Measurements from ENCODE around the gene ELL.

ELL gene

DNA sequence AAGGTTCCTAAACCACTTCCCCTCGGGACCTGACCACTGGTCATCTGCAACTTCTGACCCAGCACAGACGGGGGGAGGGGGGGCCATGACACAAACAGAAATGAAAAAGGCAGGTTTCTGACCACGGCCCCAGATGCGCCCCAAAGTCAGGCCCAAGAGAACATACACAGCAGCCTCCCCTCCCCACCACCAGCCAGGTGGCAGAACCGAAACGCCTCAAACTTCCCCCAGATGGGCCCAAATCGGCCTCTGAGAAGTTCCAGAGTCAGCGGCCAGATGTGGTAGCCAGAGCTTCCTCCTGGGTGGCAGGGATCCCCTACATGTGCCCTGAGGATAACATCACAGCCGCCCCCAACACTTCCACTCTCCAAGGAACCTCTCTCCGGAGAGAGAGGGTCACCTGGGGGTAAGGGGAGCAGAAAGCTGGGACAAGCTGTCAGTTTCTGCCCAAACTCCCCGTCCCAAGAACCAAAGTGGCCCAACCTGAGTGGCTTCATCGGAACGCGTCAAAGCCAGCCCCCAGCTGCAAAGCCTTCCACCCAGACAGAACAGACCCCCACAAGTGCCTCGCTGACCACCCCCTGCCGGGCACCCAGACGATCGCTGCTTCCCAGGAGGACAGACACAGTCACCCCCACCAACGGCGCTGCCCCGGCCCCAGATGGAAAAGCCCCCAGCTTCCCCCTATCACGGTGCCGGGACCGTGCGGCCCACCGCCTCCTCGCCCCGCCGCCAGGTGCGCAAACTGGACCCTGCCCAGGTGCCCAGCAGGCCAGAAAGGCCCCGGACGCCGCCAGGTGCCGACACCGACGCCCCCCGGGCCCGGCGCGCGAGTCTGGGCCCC lies 800 bp downstream of the ELL start:
- FAIRE-seq (no peak), DNase-seq (ENCODE audit: insufficient read length, low spot score) (no peak)
- TF ChIP-seq POLR2A (IDR thresholded peaks at IDR 0.05; ENCODE audit: low read depth, low read length): no peak

DNA sequence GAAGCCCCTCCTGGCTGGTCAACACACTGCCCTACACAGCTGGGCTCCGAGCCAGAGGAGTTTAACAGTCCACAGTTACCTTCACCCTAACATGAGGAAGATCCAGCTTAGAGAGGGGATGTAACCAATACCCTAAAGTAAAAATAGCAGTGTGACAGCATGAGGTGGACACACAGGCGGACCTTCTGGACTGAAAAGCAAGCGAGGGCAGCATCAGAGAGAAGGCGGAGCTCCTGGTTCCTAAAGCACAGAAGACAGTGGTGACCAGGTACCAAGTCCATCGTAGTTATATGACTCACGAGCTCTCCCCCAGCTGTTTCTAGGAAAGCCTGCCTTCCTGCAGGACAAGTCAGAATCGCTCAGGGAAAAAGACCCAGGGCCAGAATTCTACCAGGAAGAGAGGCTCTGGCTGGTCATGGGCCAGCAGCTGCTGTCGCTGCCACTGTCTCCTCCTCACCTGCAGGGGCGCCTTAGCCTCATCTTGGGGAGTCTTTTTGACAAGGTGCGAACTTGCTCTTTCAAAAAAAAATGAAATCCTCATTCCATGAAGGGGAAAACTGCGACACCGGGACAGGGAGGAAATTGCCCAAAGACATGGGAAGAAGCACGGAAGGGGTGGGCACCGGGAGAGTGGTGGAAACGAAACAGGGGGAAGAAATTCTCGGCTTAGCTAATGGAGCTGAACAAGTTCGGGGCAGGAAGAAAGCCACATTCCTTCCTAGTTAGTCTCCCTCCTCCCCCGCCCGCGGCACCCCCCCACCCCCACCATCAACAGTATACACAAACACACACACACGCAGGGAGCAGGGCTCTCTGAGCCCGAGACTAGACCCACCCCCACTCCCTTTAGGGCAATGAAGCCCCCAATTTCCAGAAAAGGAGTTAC lies 1.7 kb downstream of the ELL start:
- no peak for TF ChIP-seq POLR2A (IDR thresholded peaks at IDR 0.05; ENCODE audit: low read depth, low read length)
- no peak for FAIRE-seq
- DNase-seq (ENCODE audit: insufficient read length, low spot score): peak; percentile 63

GRCh38 chr19:18518639-18519038 lies 3.2 kb downstream of the ELL start:
- FAIRE-seq: no peak
- no peak for DNase-seq (ENCODE audit: insufficient read length, low spot score)
- TF ChIP-seq POLR2A (IDR thresholded peaks at IDR 0.05; ENCODE audit: low read depth, low read length): no peak

- DNase-seq (ENCODE audit: insufficient read length, low spot score): no peak
- FAIRE-seq: no peak
- TF ChIP-seq POLR2A (IDR thresholded peaks at IDR 0.05; ENCODE audit: low read depth, low read length): no peak
These were observed 4.3 kb downstream of the ELL start for GRCh38 chr19:18517606-18518005.

- FAIRE-seq (no peak), DNase-seq (ENCODE audit: insufficient read length, low spot score) (no peak)
- TF ChIP-seq POLR2A (IDR thresholded peaks at IDR 0.05; ENCODE audit: low read depth, low read length): no peak
These were observed 5.9 kb downstream of the ELL start for GRCh38 chr19:18515959-18516358.

DNA sequence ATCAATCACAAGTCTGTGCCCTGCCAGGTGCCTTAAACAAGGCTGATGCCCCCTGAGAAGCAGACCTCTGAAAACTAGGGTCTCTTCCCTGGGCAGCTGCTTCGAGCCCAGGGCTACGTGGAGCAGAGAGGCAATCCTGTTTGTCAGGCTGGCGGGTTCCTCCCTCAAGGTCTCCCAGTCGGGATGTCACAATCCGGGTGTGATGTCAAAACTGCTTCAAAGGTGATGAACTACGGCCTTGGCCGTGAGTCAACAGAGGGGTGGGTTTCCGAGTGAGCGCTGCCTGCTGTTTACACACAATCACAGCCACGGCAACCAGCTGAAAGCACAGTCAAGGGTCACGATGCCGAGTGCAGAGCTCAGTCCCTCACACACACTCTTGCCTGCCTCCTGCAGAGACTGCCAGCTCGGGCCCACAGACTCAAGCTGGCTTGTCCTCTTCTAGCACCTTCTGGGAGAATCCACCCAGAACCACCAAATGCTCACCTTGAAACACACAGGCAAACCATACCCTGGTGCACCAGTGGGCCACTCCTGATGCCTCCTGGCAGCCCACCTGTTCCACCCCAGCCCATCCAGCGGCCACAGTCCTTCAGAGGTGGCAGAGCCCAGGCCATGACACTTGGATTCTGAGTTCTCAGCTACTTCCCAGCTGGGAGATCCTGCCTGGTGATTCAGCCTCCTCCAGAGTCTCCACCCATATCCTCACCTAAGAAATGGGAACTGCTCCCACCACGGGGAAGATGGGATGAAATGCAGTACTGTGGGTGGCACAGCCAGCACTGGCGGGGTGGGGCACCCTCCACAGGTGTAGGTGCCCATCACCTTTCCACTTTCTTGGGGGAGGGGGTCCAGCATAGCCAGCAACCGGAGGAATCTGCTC lies 6.8 kb downstream of the ELL start:
- DNase-seq (ENCODE audit: insufficient read length, low spot score): peak; percentile 47
- no peak for TF ChIP-seq POLR2A (IDR thresholded peaks at IDR 0.05; ENCODE audit: low read depth, low read length)
- no peak for FAIRE-seq

- no peak for TF ChIP-seq POLR2A (IDR thresholded peaks at IDR 0.05; ENCODE audit: low read depth, low read length)
- FAIRE-seq (no peak), DNase-seq (ENCODE audit: insufficient read length, low spot score) (no peak)
These were observed 8.0 kb downstream of the ELL start for GRCh38 chr19:18513868-18514267.

- DNase-seq (ENCODE audit: insufficient read length, low spot score): no peak
- no peak for FAIRE-seq
- TF ChIP-seq POLR2A (IDR thresholded peaks at IDR 0.05; ENCODE audit: low read depth, low read length): no peak
These were observed 11.7 kb downstream of the ELL start for GRCh38 chr19:18510216-18510615.

DNA sequence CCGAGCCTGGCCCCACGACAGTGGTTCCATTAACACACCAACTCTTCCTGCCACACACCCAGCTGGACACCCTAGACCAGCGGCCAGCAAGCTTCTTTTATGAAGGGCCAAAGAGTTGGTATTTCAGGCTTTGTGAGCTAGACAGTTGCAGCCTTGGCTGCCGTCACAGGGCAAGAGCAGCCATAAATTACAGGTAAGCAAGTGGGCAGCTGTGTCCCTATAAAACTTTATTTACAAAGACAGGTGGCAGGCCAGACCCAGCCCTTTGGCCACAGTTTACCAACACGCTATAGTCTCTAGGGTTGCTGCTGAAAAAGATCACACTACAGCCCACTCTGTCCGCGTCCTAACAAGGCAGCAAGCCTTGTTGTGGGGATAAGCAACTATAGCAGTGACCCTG lies 13.3 kb downstream of the ELL start:
- no peak for TF ChIP-seq POLR2A (IDR thresholded peaks at IDR 0.05; ENCODE audit: low read depth, low read length)
- FAIRE-seq: no peak
- no peak for DNase-seq (ENCODE audit: insufficient read length, low spot score)

DNA sequence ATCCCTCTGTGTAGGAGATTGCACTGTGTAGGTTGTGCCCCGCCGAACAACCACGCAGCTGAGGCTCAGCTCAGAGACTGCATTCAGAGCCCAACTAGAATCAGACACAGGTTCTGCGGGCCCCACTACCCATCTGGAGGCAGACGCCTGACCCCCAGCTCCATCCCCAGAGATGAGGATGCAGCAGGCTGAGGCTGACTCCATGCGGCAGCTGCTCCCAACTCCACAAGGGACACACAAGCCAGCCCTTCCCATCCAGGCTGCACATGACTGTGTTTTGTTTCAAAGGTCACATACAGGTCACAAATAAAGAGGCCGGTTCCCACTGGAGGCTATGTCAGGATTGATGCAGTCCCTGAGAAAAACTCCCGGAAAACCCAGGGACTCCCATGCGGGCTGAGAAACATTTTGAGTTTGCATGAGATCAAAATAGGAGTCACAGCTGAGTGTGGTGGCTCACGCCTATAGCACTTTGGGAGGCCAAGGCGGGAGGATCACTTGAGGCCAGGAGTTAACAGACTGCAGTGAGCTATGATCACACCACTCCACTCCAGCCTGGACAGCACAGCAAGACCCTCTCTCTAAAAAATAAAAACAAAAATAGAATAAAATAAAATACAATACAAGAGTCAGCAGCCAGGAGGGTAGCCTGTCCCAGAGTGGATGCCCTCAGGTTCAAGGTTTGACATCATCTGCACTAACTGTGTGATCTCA lies 14.0 kb downstream of the ELL start:
- TF ChIP-seq POLR2A (IDR thresholded peaks at IDR 0.05; ENCODE audit: low read depth, low read length): no peak
- DNase-seq (ENCODE audit: insufficient read length, low spot score): no peak
- FAIRE-seq: no peak

DNA sequence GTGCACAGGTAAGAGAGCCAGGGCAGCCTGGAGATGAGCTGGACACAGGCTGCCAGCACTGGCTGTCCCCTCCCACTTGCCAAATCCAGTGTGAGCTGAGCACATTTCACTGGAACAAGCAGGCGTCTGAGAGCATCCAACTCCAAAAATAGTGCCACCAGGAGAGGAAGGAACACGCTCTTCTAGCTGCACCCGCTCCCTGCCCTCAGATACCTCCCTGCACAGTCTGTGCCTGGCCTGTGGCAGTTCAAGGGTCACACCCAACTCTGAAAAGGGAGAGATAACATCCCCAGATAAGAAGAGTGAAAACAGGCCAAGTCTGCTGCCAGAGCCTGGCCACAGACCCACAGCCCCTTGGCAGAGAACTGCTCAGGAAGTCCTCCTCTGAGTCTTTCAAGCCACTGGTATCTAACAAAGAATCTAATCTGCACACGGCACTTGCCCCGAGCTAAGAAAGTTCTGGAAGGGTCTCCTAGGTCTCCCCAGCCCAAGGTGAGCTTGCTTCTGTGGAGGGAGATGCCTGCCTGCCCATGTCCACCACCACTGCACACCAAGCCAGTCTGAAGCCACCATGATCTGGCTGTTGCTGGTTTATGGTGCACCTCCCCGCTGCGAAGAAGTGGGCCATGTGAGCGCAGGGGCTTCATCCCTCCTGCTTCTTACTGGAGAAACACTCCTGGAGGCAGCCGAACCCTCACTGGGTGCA lies 14.7 kb downstream of the ELL start:
- TF ChIP-seq POLR2A (IDR thresholded peaks at IDR 0.05; ENCODE audit: low read depth, low read length): no peak
- DNase-seq (ENCODE audit: insufficient read length, low spot score): no peak
- FAIRE-seq: no peak

DNA sequence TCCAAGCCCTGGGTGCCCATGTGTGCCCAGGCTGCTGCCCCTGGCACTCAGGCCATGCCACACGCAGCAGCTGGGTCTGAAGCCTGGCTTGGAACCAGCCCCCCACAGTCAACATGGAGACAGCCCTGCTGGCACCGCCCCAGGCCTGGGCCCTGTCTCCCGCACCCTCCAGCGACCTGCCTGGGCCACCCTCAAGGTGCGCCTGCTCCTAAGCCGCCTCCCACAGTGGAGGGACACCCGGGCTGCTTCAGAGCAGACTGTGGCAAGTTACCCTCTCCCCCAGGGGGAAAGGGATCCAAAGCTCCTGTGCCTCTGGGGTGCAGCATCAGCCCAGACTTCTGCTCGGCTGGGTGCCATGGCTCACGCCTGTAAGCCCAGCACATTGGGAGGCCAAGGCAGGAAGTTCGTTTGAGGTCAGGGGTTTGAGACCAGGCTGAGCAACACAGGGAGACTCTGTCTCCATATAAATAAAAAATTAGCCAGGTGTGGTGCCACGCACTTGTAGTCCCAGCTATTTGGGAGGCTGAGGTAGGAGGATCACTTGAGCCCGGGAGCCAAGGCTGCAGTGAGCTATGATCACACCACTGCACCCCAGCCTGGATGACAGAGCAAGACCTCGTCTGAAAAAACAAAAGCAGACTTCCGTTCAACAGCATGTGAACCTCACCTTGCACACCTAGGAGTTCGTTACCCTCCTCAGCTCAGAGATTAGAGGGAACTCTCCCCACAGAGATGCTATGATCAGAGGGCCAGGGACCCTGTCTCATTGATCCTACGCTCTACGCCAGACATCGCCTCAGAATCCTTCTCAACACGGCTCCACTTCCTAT lies 15.6 kb downstream of the ELL start:
- no peak for FAIRE-seq
- no peak for DNase-seq (ENCODE audit: insufficient read length, low spot score)
- no peak for TF ChIP-seq POLR2A (IDR thresholded peaks at IDR 0.05; ENCODE audit: low read depth, low read length)

All from H54 (cell line).